Stomach (tissue), 9 donors: Measurements from ENCODE around the gene INTS1. TPM values are rescaled to one million over a fixed set of nuclear protein-coding genes. Genes with fewer than 3 reads are reported as not detected.

Experiments
- DNase-seq, 2 donors: peaks; one replicate each; pipeline versions ENCODE4 v3.0.0 to v3.0.0-alpha.2; 2013 to 2019
- H3K27ac ChIP-seq, 5 donors: fragments of 200-600 bp in 4 of 5; sonication (generic) in 4 of 5; one replicate each; pipeline ENCODE4 v1.5.1; 2013 to 2019; ENCODE audit warnings: mild to moderate bottlenecking in 1 of 5, moderate library complexity in 1 of 5
- H3K27me3 ChIP-seq, 3 donors: fragments of 200-600 bp; sonication (generic); one replicate each; pipeline ENCODE4 v1.5.1; 2017 to 2019; ENCODE audit warnings: mixed run types in 1 of 3
- H3K36me3 ChIP-seq, 4 donors: fragments of 200-600 bp; sonication (generic); 1 replicate in 3 of 4; 2 replicates in 1 of 4; pipeline ENCODE4 v1.5.1; 2016 to 2019
- H3K4me1 ChIP-seq, 4 donors: fragments of 200-600 bp; sonication (generic); one replicate each; pipeline ENCODE4 v1.5.1; 2016 to 2019
- H3K4me3 ChIP-seq, 4 donors: fragments of 200-600 bp; sonication (generic) in 3 of 4; one replicate each; pipeline ENCODE4 v1.5.1; 2016 to 2019; ENCODE audit warnings: mild to moderate bottlenecking in 1 of 4
- H3K9me3 ChIP-seq, 4 donors: fragments of 200-600 bp; sonication (generic); one replicate each; pipeline ENCODE4 v1.5.1; 2016 to 2019
- CTCF ChIP-seq, 7 experiments: fragments of 450-650 bp in 4 of 7; fragments of 200-600 bp in 3 of 7; sonication (generic) in 3 of 7; IDR thresholded peaks; one replicate each; pipeline ENCODE4 v1.5.1; 2016 to 2019; ENCODE audit warnings: antibody characterized with exemption in 7 of 7, control low read depth in 2 of 7, mild to moderate bottlenecking in 1 of 7
- EP300 ChIP-seq: sonication (generic); formaldehyde crosslinking; IDR thresholded peaks from one replicate; pipeline ENCODE4 v1.6.1; 2017; ENCODE audit warnings: antibody characterized with exemption
- POLR2A ChIP-seq, 4 donors: fragments of 450-650 bp; IDR thresholded peaks; one replicate each; pipeline ENCODE4 v1.6.1; 2016; ENCODE audit warnings: antibody characterized with exemption in 4 of 4, control low read depth in 2 of 4, mild to moderate bottlenecking in 1 of 4, moderate library complexity in 1 of 4
- POLR2AphosphoS5 ChIP-seq, 3 donors: sonication (generic); formaldehyde crosslinking; IDR thresholded peaks; one replicate each; pipeline ENCODE4 v1.6.1; 2016; ENCODE audit warnings: antibody characterized with exemption in 3 of 3
- WGBS, 5 donors: extraction: QIAGEN DNeasy Blood & Tissue Kit in 3 of 5; methylation state at CpG; one replicate each; pipeline versions ENCODE4 v1.1.5 to v1.1.7; 2013 to 2018; 5-methylcytosine and 5-hydroxymethylcytosine counted together
- intact Hi-C: fragments of 100-400 bp; cut with DNase I; formaldehyde crosslinking; loops from one replicate; pipeline ENCODE4 v1.15.1; 2023; ENCODE audit warnings: low total_unique reads
- polyA plus RNA-seq, 3 donors: library from polyadenylated mRNA; stranded (reverse); fragments of 200-250 nt; gene quantifications; one replicate each; pipeline ENCODE4 v1.2.3, GENCODE V29; 2013
- total RNA-seq, 5 donors: library from RNA; depleted of rRNA; stranded (reverse); fragments of >200 nt; gene quantifications; one replicate each; pipeline versions ENCODE4 v1.1.0 to v1.2.3, GENCODE V29; 2014 to 2016
- donor health status: healthy with polysubstance abuse.
- donor health status: Bipolar disorder and iron deficiency.
- donor health status: healthy.

The INTS1 gene
- total and polyA plus RNA-seq, 8 donors, result 24.4 to 724 (median 56.2) TPM

DNA sequence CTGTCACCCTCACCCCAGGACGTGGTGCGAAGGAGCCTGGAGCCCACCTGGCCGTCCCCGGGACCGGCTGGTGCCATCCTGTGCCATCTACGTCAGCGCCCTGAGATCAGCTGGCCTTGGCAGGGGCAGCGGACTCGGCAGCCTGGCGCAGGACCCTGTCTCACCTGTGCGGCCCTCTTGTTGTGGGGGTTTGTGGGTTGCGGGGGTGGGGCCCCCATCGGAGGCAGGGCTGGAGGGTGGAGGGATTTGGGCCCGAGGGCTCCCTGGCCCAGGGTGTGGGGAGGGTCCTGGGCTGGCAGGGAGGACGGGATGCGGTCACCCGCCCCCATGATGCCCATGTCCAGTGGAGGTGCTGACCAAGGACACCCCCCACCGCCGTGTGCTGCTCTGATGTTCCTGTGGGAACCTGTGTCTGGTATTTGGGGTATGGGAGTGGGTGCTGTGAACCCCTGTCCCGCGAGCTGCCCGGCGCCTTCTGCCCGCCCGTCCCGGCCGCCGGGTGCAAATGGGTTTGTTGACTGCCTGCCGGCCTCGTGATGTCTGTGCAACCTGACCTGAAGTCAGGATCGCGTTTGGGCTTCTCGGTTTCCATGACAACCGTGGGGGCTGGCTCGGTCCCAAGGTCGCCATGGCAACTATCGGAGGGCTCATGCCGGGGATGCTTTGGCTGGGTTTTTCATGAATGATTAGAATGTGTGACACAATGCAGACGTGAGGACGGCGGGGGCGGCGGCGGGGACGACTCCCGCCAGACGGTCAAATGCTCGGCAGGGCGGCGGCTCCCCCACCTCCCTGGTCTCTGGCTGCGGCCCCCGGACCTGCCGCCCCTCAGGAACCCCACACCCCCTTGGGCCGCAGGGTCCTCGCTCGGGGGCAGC lies 33.6 kb upstream of the INTS1 start:
- peaks cover 52 to 64% (median 58%) of the 10 kb centered on the region in 4 donors for H3K4me1 ChIP-seq
- WGBS, 5 donors, result 15 to 35% (median 27%) methylated on average over 29 to 56 of the region's 56 CpGs
- H3K9me3 ChIP-seq, result no peaks in the 10 kb centered on the region
- TF ChIP-seq EP300 (no peak), POLR2A (IDR thresholded peaks at IDR 0.05) (no peak), CTCF (IDR thresholded peaks at IDR 0.05) (no peak), POLR2AphosphoS5 (IDR thresholded peaks at IDR 0.05) (peak; percentile 48 to 81 (median 49))
- H3K27ac ChIP-seq, result peak overlapping the region; percentile 94 to 100 (median 98)
- H3K27me3 ChIP-seq, result no peaks in the 10 kb centered on the region
- intact Hi-C loops, result no loop called here
- DNase-seq, result peak; percentile 81 to 96
- H3K36me3 ChIP-seq, result peaks cover 44 to 57% (median 53%) of the 10 kb centered on the region in 4 donors
- H3K4me3 ChIP-seq, result peak overlapping the region; percentile 42 to 56 (median 46)

DNA sequence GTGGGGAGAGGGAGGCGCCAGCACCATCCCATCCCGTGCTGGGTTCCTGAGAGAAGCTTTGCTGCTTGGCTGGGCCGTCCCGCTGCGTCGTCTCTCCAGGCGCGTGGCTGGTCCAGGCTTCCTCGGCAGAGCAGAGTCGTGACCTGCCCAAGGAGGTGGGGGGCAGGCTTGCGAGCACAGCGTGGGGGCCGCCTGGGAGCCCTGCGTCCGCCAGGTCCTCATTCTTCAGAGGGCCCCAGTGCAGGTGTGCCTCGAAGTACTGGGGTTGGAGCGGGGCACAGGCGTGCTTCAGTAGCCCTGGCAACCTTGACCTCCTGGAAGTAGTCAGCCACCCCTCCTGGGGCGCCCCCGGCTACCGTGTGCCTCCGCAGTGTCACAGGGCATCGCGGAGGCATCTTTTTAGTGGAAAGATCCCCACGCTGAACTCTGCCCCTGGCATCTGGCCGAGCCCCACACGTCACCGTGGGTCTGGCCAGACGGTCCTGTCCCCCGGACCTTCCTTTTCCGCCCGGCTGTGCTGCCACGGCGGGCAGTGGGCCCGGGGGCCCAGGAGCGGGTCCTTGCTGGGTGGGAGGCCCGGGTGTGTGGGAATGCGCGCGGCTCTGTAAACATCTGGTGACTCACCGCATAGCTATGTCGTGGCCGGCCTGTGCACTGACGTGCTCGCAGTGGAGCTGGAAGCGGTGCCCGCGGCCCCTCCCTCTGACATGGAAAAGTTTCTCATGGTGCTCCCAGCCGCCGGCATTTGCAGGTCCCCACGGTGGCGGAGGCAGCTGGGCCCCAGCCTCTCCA lies 32.8 kb upstream of the INTS1 start:
- Histone ChIP-seq H3K27me3 (no peaks in the 10 kb centered on the region), H3K27ac (peak overlapping the region; percentile 94 to 100 (median 98)), H3K9me3 (no peaks in the 10 kb centered on the region), H3K36me3 (peaks cover 38 to 49% (median 45%) of the 10 kb centered on the region in 4 donors), H3K4me3 (peak overlapping the region; percentile 42 to 56 (median 46)), H3K4me1 (peaks cover 54 to 71% (median 62%) of the 10 kb centered on the region in 4 donors)
- DNase-seq, result peak; percentile 96 to 98
- TF ChIP-seq CTCF (IDR thresholded peaks at IDR 0.05) (no peak), POLR2A (IDR thresholded peaks at IDR 0.05) (peak in 1 of 4 donors; percentile 31), EP300 (peak; percentile 47), POLR2AphosphoS5 (IDR thresholded peaks at IDR 0.05) (peak; percentile 81 to 92 (median 86))
- intact Hi-C loops, result no loop called here
- 14 to 30% (median 20%) methylated on average over 25 to 52 of the region's 52 CpGs for WGBS, 5 donors

GRCh38 chr7:1536455-1536742 lies 32.2 kb upstream of the INTS1 start:
- Histone ChIP-seq H3K9me3 (no peaks in the 10 kb centered on the region), H3K4me1 (peaks cover 58 to 77% (median 68%) of the 10 kb centered on the region in 4 donors), H3K36me3 (peaks cover 32 to 43% (median 40%) of the 10 kb centered on the region in 4 donors), H3K27ac (peak overlapping the region; percentile 94 to 100 (median 98)), H3K27me3 (no peaks in the 10 kb centered on the region), H3K4me3 (peak overlapping the region in 3 of 4 donors; percentile 42 to 47 (median 45))
- intact Hi-C loops, result no loop called here
- 65 to 78% (median 72%) methylated on average over 7 of the region's 7 CpGs for WGBS, 5 donors
- DNase-seq, result no peak
- no peak for TF ChIP-seq CTCF (IDR thresholded peaks at IDR 0.05)
- no peak for TF ChIP-seq POLR2AphosphoS5 (IDR thresholded peaks at IDR 0.05)
- no peak for TF ChIP-seq POLR2A (IDR thresholded peaks at IDR 0.05)
- no peak for TF ChIP-seq EP300

GRCh38 chr7:1535701-1536454 lies 31.7 kb upstream of the INTS1 start:
- H3K36me3 ChIP-seq, result peaks cover 27 to 38% (median 34%) of the 10 kb centered on the region in 4 donors
- peak overlapping the region; percentile 38 to 100 (median 98) for H3K27ac ChIP-seq
- H3K4me3 ChIP-seq, result peak overlapping the region in 2 of 4 donors; percentile 42 to 47
- no peaks in the 10 kb centered on the region for H3K27me3 ChIP-seq
- no peaks in the 10 kb centered on the region for H3K9me3 ChIP-seq
- H3K4me1 ChIP-seq, result peaks cover 58 to 79% (median 71%) of the 10 kb centered on the region in 4 donors
- intact Hi-C loops, result no loop called here
- WGBS, 5 donors, result 87 to 93% (median 89%) methylated on average over 30 to 42 of the region's 42 CpGs
- TF ChIP-seq EP300, result no peak
- DNase-seq, result peak in 1 of 2 donors; percentile 63
